ENCODE data around the gene RNF26.

RNF26 gene

DNA sequence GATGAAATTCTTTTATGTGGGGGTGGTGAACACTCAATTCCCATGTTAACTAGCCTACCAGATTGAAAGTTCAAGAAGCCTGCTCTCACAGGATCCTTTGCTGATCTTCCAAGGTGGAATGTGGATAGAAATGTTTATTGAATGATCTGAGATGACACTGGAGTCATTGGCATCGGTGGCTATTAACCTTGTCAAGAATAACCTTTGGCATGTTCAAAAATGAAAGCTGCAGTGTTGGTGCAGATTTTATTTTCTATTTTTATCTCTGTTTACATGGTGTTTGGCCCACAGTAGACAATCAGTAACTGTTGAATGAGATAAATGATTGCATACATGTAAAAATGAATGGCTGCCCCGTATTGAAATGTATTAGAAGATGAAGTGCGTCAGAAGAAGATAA is 36.4 kb upstream of the RNF26 start:
- H3K4me3 ChIP-seq (ENCODE audit: low read depth, low read length), result no peak overlapping the region
- in situ Hi-C loops (cut with HindIII; ENCODE audit: low sequenced_read_pairs), result no loop called here
- DNase-seq (ENCODE audit: low read depth, low spot score), result no peak
- TF ChIP-seq, protein P1, sequence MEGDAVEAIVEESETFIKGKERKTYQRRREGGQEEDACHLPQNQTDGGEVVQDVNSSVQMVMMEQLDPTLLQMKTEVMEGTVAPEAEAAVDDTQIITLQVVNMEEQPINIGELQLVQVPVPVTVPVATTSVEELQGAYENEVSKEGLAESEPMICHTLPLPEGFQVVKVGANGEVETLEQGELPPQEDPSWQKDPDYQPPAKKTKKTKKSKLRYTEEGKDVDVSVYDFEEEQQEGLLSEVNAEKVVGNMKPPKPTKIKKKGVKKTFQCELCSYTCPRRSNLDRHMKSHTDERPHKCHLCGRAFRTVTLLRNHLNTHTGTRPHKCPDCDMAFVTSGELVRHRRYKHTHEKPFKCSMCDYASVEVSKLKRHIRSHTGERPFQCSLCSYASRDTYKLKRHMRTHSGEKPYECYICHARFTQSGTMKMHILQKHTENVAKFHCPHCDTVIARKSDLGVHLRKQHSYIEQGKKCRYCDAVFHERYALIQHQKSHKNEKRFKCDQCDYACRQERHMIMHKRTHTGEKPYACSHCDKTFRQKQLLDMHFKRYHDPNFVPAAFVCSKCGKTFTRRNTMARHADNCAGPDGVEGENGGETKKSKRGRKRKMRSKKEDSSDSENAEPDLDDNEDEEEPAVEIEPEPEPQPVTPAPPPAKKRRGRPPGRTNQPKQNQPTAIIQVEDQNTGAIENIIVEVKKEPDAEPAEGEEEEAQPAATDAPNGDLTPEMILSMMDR (IDR thresholded peaks at IDR 0.05; ENCODE audit: low read depth, low read length), result no peak

DNA sequence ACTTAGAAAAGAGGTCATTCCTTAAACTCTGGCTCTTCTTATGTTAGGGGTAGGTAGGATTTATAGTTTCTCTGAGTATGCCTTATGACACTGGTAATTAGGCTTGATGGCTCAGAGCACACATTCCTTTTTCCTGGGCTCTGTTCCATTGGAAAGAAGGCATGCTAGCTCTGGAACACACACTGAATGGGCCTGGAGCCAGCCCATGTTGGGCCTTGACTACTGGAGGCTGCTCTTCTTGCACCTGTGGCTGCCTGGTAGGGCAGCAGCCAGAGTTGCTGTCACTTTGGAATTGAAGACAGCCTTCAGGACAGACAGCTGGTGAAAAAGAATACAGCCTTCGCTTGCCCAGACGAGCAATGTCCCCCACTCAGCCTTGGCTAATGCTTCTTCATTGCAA is 35.6 kb upstream of the RNF26 start:
- in situ Hi-C loops (cut with HindIII; ENCODE audit: low sequenced_read_pairs), result no loop called here
- H3K4me3 ChIP-seq (ENCODE audit: low read depth, low read length), result no peak overlapping the region
- no peak for DNase-seq (ENCODE audit: low read depth, low spot score)
- TF ChIP-seq, protein P1 (IDR thresholded peaks at IDR 0.05; ENCODE audit: low read depth, low read length), result no peak

GRCh38 chr11:119299416-119299815 is 34.9 kb upstream of the RNF26 start:
- no peak for DNase-seq (ENCODE audit: low read depth, low spot score)
- TF ChIP-seq, protein P1 (IDR thresholded peaks at IDR 0.05; ENCODE audit: low read depth, low read length), result no peak
- in situ Hi-C loops (cut with HindIII; ENCODE audit: low sequenced_read_pairs), result no loop called here
- H3K4me3 ChIP-seq (ENCODE audit: low read depth, low read length), result no peak overlapping the region

DNA sequence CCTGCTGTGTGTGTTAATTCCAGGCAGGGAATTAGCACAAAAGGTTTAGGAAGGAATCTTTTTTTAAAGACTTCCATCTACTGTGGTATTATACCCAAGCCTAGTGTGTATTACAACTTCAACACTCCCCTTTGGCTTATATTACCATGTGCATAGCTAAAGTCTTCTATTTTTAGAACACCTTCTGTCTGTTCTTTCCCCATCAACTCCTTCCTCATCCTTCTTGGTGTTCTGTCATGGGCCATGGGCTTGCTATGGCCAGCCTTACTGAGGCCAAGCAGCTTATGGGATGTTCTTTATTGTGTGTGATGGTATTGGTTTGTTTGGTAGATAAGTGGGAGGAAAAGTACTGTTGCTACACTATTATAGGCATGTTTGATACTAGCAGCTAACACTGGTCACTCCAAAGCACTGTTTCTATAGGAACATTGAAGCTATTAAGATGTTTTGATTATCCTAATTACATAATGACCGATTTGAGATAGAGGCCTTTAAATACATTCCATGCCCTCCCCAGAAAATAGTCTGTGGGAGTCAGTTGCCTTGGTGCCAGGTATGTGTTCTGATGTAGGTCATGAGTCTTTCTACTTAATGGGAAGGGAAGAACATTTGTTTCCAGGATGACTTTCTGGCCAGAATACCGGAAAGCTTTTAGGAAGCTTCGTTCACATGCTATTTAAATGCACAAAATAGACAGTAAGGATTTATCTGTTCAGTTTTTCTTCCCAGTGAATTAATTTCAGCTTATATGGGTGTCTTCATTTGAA is 33.9 kb upstream of the RNF26 start:
- TF ChIP-seq, protein P1 (IDR thresholded peaks at IDR 0.05; ENCODE audit: low read depth, low read length), result no peak
- no peak overlapping the region for H3K4me3 ChIP-seq (ENCODE audit: low read depth, low read length)
- DNase-seq (ENCODE audit: low read depth, low spot score), result no peak
- in situ Hi-C loops (cut with HindIII; ENCODE audit: low sequenced_read_pairs), result no loop called here

DNA sequence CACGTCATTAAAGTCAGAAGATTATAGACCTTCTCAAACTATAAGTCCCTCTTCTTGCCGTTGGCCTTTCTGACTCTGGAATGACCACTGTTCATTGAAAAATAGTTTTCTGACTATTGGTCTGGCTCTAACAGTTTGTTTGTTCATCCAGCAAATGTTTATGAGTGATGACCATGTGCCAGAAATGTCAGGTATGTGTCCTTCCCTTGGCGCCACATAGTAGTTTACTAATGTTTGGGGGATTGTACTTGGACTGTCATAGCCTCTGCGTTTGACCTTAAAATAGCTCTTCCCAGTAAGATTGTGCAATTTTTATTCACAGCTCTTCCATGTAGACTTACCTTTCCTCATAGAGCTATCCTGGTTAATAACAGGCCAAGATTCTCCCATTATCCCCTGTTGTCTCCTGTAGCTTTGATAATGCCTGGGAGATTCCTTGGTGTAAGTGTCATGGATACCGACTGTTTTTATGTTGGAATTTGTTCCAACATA is 31.1 kb upstream of the RNF26 start:
- H3K4me3 ChIP-seq (ENCODE audit: low read depth, low read length), result no peak overlapping the region
- no peak for DNase-seq (ENCODE audit: low read depth, low spot score)
- TF ChIP-seq, protein P1 (IDR thresholded peaks at IDR 0.05; ENCODE audit: low read depth, low read length), result no peak
- in situ Hi-C loops (cut with HindIII; ENCODE audit: low sequenced_read_pairs), result no loop called here

DNA sequence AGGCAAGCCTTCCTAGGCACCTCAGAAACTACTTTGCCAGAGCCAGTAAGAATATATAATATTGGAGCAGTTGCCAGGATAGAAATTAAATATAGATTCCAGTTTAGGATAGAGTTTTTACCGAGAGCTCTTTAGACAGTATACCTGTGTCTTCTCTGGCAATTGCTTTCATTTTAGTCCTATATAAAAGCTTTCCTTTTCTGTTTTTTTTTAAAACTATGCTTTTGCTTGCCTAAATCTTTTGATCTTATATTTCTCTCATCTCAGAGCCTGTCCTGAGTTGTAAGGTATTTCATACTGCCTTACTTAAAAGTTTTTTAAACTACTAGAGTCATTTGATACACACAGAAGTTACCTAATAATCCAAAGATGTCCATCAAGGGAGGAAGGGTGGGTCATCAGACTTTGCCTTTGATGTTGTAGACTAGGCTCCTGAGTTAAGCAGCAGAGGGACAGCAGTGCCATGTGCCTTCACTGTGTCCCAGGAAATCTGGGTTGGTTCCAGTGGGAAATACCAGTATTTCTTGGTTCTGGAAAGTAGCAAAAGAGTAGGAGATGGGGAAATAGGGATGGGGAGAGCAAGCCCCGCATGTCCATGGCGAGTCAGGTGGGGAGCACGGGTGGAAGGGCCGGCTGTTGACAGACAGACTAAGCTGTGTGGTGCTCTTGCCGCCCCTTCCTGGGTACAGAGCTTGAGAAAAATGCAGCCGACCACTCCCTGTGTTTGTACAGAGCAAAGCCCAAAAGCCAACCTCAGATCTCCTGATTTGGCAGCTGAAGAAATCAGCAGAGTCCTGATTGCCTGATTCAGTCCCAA is 28.6 kb upstream of the RNF26 start:
- TF ChIP-seq, protein P1 (IDR thresholded peaks at IDR 0.05; ENCODE audit: low read depth, low read length), result no peak
- no peak overlapping the region for H3K4me3 ChIP-seq (ENCODE audit: low read depth, low read length)
- DNase-seq (ENCODE audit: low read depth, low spot score), result no peak
- in situ Hi-C loops (cut with HindIII; ENCODE audit: low sequenced_read_pairs), result no loop called here
